Sigmoid colon (tissue), 7 donors: Measurements from ENCODE around the gene KLHL1. TPM values are rescaled to one million over a fixed set of nuclear protein-coding genes. Genes with fewer than 3 reads are reported as not detected.

Experiments
- DNase-seq: peaks from one replicate; pipeline ENCODE4 v3.0.0-alpha.2; 2019
- H3K27ac ChIP-seq, 4 donors: fragments of 200-600 bp; sonication (generic); one replicate each; pipeline ENCODE4 v1.5.1; 2016 to 2019; ENCODE audit warnings: mild to moderate bottlenecking in 1 of 4
- H3K27me3 ChIP-seq, 3 donors: fragments of 200-600 bp; sonication (generic); one replicate each; pipeline ENCODE4 v1.5.1; 2019; ENCODE audit warnings: mild to moderate bottlenecking in 1 of 3
- H3K36me3 ChIP-seq, 4 donors: fragments of 200-600 bp; sonication (generic); one replicate each; pipeline ENCODE4 v1.5.1; 2016 to 2019
- H3K4me1 ChIP-seq, 4 donors: fragments of 200-600 bp; sonication (generic); one replicate each; pipeline ENCODE4 v1.5.1; 2017 to 2019
- H3K4me3 ChIP-seq, 4 donors: fragments of 200-600 bp; sonication (generic); one replicate each; pipeline ENCODE4 v1.5.1; 2017 to 2019; ENCODE audit warnings: mild to moderate bottlenecking in 2 of 4, moderate library complexity in 1 of 4
- H3K9me3 ChIP-seq, 4 donors: fragments of 200-600 bp in 3 of 4; sonication (generic) in 3 of 4; one replicate each; pipeline versions ENCODE4 v1.5.1 to v1.6.1; 2013 to 2019
- CTCF ChIP-seq, 4 experiments: fragments of 450-650 bp in 3 of 4; fragments of 200-600 bp in 1 of 4; IDR thresholded peaks; one replicate each; pipeline ENCODE4 v1.5.1; 2016 to 2019; ENCODE audit warnings: antibody characterized with exemption in 4 of 4, mild to moderate bottlenecking in 3 of 4, moderate library complexity in 2 of 4
- EP300 ChIP-seq, 4 donors: sonication (generic); formaldehyde crosslinking; IDR thresholded peaks; one replicate each; pipeline ENCODE4 v1.6.1; 2017; ENCODE audit warnings: antibody characterized with exemption in 4 of 4
- POLR2A ChIP-seq, 2 donors: fragments of 450-650 bp; IDR thresholded peaks; one replicate each; pipeline ENCODE4 v1.6.1; 2016; ENCODE audit warnings: antibody characterized with exemption in 2 of 2, mild to moderate bottlenecking in 2 of 2, moderate library complexity in 2 of 2
- POLR2AphosphoS5 ChIP-seq, 4 donors: sonication (generic); formaldehyde crosslinking; IDR thresholded peaks; one replicate each; pipeline ENCODE4 v1.6.1; 2017; ENCODE audit warnings: antibody characterized with exemption in 4 of 4
- WGBS, 2 donors: extraction: QIAGEN DNeasy Blood & Tissue Kit; methylation state at CpG; one replicate each; pipeline ENCODE4 v1.1.7; 2013; 5-methylcytosine and 5-hydroxymethylcytosine counted together
- intact Hi-C: fragments of 100-400 bp; cut with DNase I; formaldehyde crosslinking; loops from one replicate; pipeline ENCODE4 v1.15.1; 2023
- polyA plus RNA-seq, 3 donors: library from polyadenylated mRNA; stranded (reverse); fragments of 200-250 nt; gene quantifications; one replicate each; pipeline ENCODE4 v1.2.3, GENCODE V29; 2013
- total RNA-seq, 4 donors: library from RNA; depleted of rRNA; stranded (reverse); fragments of >200 nt; gene quantifications; one replicate each; pipeline ENCODE4 v1.1.0, GENCODE V29; 2016
- donor health status: healthy with polysubstance abuse.
- donor health status: Bipolar disorder and iron deficiency.
- donor health status: healthy.

Gene KLHL1
- total and polyA plus RNA-seq, 7 donors, result 0.10 to 0.36 (median 0.27) TPM; not detected in 4

DNA sequence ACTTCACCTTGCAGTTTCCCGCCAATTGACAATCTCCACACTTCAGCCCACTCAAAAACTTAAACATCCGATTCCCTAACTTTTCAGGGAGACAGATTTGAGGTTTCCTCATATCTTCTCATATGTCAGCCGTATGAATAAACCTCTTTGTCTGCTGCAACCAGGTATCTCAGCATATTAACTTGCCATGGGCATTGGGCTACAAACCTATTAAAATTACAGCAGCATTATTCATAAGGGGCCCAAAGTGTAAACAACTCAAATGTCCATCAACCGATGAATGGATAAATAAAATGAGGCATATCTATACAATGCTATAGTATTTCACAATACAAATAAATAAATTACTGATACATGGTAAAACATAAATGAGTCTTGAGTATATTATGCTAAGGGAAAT, 180.0 kb downstream of the KLHL1 start:
- no peak overlapping the region for H3K4me3 ChIP-seq
- no peaks in the 10 kb centered on the region for H3K36me3 ChIP-seq
- H3K27ac ChIP-seq, result no peak overlapping the region
- H3K4me1 ChIP-seq, result no peaks in the 10 kb centered on the region
- 86 to 92% methylated on average over 4 of the region's 4 CpGs for WGBS, 2 donors
- TF ChIP-seq EP300 (IDR thresholded peaks at IDR 0.05), result no peak
- DNase-seq, result no peak
- H3K9me3 ChIP-seq, result no peaks in the 10 kb centered on the region
- intact Hi-C loops, result no loop called here
- no peaks in the 10 kb centered on the region for H3K27me3 ChIP-seq

DNA sequence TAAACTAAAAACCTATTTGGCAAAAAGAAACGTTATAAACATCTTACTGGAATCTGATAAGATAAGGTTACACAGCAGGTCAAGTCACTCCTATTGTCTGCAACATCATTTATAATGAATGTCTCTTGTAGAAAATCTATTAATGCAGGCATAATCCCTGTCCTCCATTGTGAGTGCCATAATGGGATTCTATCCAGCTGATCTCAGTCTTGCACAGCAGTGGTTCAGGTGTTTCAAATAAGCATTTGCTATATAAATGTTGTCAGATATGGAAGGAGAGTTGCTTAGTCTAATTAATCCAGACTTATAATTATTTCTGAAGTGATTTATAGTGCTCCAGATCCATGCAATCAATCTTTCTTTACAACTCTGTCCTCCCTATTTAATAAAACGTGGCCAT, 187.1 kb downstream of the KLHL1 start:
- no peak for TF ChIP-seq EP300 (IDR thresholded peaks at IDR 0.05)
- no peak for TF ChIP-seq CTCF (IDR thresholded peaks at IDR 0.05)
- TF ChIP-seq POLR2A (IDR thresholded peaks at IDR 0.05), result no peak
- TF ChIP-seq POLR2AphosphoS5 (IDR thresholded peaks at IDR 0.05), result no peak
- Histone ChIP-seq H3K27ac (no peak overlapping the region), H3K9me3 (no peaks in the 10 kb centered on the region), H3K27me3 (no peaks in the 10 kb centered on the region), H3K36me3 (no peaks in the 10 kb centered on the region), H3K4me3 (no peak overlapping the region), H3K4me1 (no peaks in the 10 kb centered on the region)
- intact Hi-C loops, result no loop called here
- DNase-seq, result no peak
- WGBS, 2 donors, result 33 to 57% methylated on average over 2 of the region's 2 CpGs

DNA sequence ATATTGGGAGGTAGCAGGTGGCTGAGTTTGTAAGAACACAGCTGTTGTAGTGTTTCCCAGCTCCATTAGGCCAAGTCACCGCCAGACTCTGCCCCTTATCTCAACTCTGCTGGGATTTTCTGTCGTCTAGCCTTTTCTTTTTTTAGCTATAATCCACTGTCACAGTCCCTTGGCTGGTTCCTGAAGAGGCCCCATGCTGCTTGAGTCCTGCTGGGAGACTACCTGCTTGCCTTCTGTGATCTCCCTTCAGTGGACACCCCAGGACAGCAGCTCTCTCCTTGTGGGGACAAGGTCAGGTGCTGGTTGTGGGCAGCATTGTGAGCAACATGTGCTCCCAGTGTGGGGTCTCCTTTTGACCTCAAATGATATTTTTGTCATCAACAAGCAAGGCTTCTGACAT, 195.6 kb downstream of the KLHL1 start:
- 50 to 57% methylated on average over 2 of the region's 2 CpGs for WGBS, 2 donors
- no peak for DNase-seq
- Histone ChIP-seq H3K4me3 (no peak overlapping the region), H3K27ac (no peak overlapping the region), H3K27me3 (no peaks in the 10 kb centered on the region), H3K4me1 (no peaks in the 10 kb centered on the region), H3K9me3 (no peaks in the 10 kb centered on the region), H3K36me3 (no peaks in the 10 kb centered on the region)
- TF ChIP-seq EP300 (IDR thresholded peaks at IDR 0.05) (no peak), POLR2A (IDR thresholded peaks at IDR 0.05) (no peak), CTCF (IDR thresholded peaks at IDR 0.05) (no peak), POLR2AphosphoS5 (IDR thresholded peaks at IDR 0.05) (no peak)
- intact Hi-C loops, result no loop called here

GRCh38 chr13:69910800-69911199, 197.5 kb downstream of the KLHL1 start:
- Histone ChIP-seq H3K4me1 (no peaks in the 10 kb centered on the region), H3K27ac (no peak overlapping the region), H3K4me3 (no peak overlapping the region), H3K27me3 (no peaks in the 10 kb centered on the region), H3K36me3 (no peaks in the 10 kb centered on the region), H3K9me3 (no peaks in the 10 kb centered on the region)
- TF ChIP-seq POLR2AphosphoS5 (IDR thresholded peaks at IDR 0.05), result no peak
- TF ChIP-seq CTCF (IDR thresholded peaks at IDR 0.05), result no peak
- no peak for TF ChIP-seq EP300 (IDR thresholded peaks at IDR 0.05)
- TF ChIP-seq POLR2A (IDR thresholded peaks at IDR 0.05), result no peak
- no peak for DNase-seq
- intact Hi-C loops, result no loop called here

- H3K36me3 ChIP-seq, result no peaks in the 10 kb centered on the region
- intact Hi-C loops, result no loop called here
- no peak for TF ChIP-seq CTCF (IDR thresholded peaks at IDR 0.05)
- TF ChIP-seq EP300 (IDR thresholded peaks at IDR 0.05), result no peak
- TF ChIP-seq POLR2AphosphoS5 (IDR thresholded peaks at IDR 0.05), result no peak
- no peak for TF ChIP-seq POLR2A (IDR thresholded peaks at IDR 0.05)
- no peaks in the 10 kb centered on the region for H3K4me1 ChIP-seq
- H3K4me3 ChIP-seq, result no peak overlapping the region
- H3K9me3 ChIP-seq, result no peaks in the 10 kb centered on the region
- H3K27me3 ChIP-seq, result no peaks in the 10 kb centered on the region
- no peak for DNase-seq
- H3K27ac ChIP-seq, result no peak overlapping the region
Observed at GRCh38 chr13:69904784-69905183, 203.5 kb downstream of the KLHL1 start.
